WTC11 (cell line): ENCODE results near the gene ANKRD28. TPM values are rescaled to one million over a fixed set of nuclear protein-coding genes. Genes with fewer than 3 reads are reported as not detected.
A peak's percentile ranks its signal among the peaks of the same experiment; 100 is the strongest.

Experiments
- ATAC-seq: fragments of 200-7000 bp; cut with Tn5 transposase; 2 replicates; pipeline ENCODE4 v1.10.0; 2021; ENCODE audit warnings: mild to moderate bottlenecking, moderate library complexity
- CTCF ChIA-PET: fragments of 300-600 bp; sonication (Branson Sonifier 250); formaldehyde crosslinking; loops from one replicate; lab custom pipeline; 2021; ENCODE audit warnings: antibody characterized with exemption; lab: Charles Lee
- POLR2A ChIA-PET: fragments of 350-600 bp; sonication (Branson Sonifier 250); formaldehyde crosslinking; loops from one replicate; lab custom pipeline; 2021; ENCODE audit warnings: antibody characterized with exemption; lab: Charles Lee
- DNase-seq: peaks from one replicate; pipeline ENCODE4 v3.0.0; 2021; ENCODE audit warnings: low spot score
- H3K27ac Mint-ChIP-seq: 2 replicates; pipeline ENCODE4 v1.8.0; 2021; ENCODE audit warnings: mixed read lengths
- H3K27me3 Mint-ChIP-seq: 2 replicates; pipeline ENCODE4 v1.8.0; 2021; ENCODE audit warnings: low read depth, mild to moderate bottlenecking, moderate library complexity, mixed read lengths
- H3K36me3 Mint-ChIP-seq: 2 replicates; pipeline ENCODE4 v1.8.0; 2021; ENCODE audit warnings: mixed read lengths
- H3K4me1 Mint-ChIP-seq: 2 replicates; pipeline ENCODE4 v1.8.0; 2022; ENCODE audit warnings: mixed read lengths
- H3K4me3 Mint-ChIP-seq: 2 replicates; pipeline ENCODE4 v1.8.0; 2021; ENCODE audit warnings: mild to moderate bottlenecking, moderate library complexity, mixed read lengths
- H3K9me3 Mint-ChIP-seq: 2 replicates; pipeline ENCODE4 v1.8.0; 2021; ENCODE audit warnings: mixed read lengths
- ATF1 ChIP-seq: sonication (generic); formaldehyde crosslinking; IDR thresholded peaks from 2 replicates; pipeline ENCODE4 v1.8.1; 2023; ENCODE audit warnings: mild to moderate bottlenecking, moderate library complexity, missing genetic modification reagents
- CDX4 ChIP-seq: fragments of 250-450 bp; sonication (Bioruptor Pico); IDR thresholded peaks from 2 replicates; pipeline ENCODE4 v1.9.0; 2021; ENCODE audit warnings: moderate library complexity, mild to moderate bottlenecking, inconsistent platforms, borderline replicate concordance
- CREB1 ChIP-seq: sonication (generic); formaldehyde crosslinking; IDR thresholded peaks from 2 replicates; pipeline ENCODE4 v1.8.0; 2023; ENCODE audit warnings: mild to moderate bottlenecking, missing genetic modification reagents
- GABPB1 ChIP-seq: sonication (generic); formaldehyde crosslinking; IDR thresholded peaks from 2 replicates; pipeline ENCODE4 v1.8.1; 2023; ENCODE audit warnings: mild to moderate bottlenecking, missing genetic modification reagents
- HMGXB4 ChIP-seq: sonication (generic); formaldehyde crosslinking; IDR thresholded peaks from 2 replicates; pipeline ENCODE4 v1.8.1; 2023; ENCODE audit warnings: mild to moderate bottlenecking, moderate library complexity, missing genetic modification reagents
- IRF2 ChIP-seq: sonication (generic); formaldehyde crosslinking; IDR thresholded peaks from 2 replicates; pipeline ENCODE4 v1.8.0; 2022; ENCODE audit warnings: low read depth, missing genetic modification reagents, borderline replicate concordance
- OVOL2 ChIP-seq: fragments of 250-450 bp; sonication (Bioruptor Pico); IDR thresholded peaks from 2 replicates; pipeline ENCODE4 v1.9.0; 2021; ENCODE audit warnings: mild to moderate bottlenecking, borderline replicate concordance
- PREB ChIP-seq: sonication (generic); formaldehyde crosslinking; IDR thresholded peaks from 2 replicates; pipeline ENCODE4 v1.8.1; 2022; ENCODE audit warnings: mild to moderate bottlenecking, missing genetic modification reagents, moderate library complexity, borderline replicate concordance
- SOX15 ChIP-seq: fragments of 250-450 bp; sonication (Bioruptor Pico); IDR thresholded peaks from 2 replicates; pipeline ENCODE4 v1.9.0; 2021; ENCODE audit warnings: mild to moderate bottlenecking
- USF1 ChIP-seq: sonication (generic); formaldehyde crosslinking; IDR thresholded peaks from 2 replicates; pipeline ENCODE4 v1.8.0; 2022; ENCODE audit warnings: mild to moderate bottlenecking, missing genetic modification reagents
- ZBTB21 ChIP-seq: sonication (generic); formaldehyde crosslinking; IDR thresholded peaks from 2 replicates; pipeline ENCODE4 v1.8.1; 2023; ENCODE audit warnings: mild to moderate bottlenecking, missing genetic modification reagents, borderline replicate concordance
- ZMAT4 ChIP-seq: fragments of 250-450 bp; sonication (Bioruptor Pico); IDR thresholded peaks from 2 replicates; pipeline ENCODE4 v1.9.0; 2021; ENCODE audit warnings: mild to moderate bottlenecking
- ZNF138 ChIP-seq: sonication (generic); formaldehyde crosslinking; conservative IDR thresholded peaks from 2 replicates; pipeline ENCODE4 v1.8.1; 2022; ENCODE audit warnings: mild to moderate bottlenecking, moderate library complexity, missing genetic modification reagents
- ZNF219 ChIP-seq: sonication (generic); formaldehyde crosslinking; IDR thresholded peaks from 2 replicates; pipeline ENCODE4 v1.8.0; 2023; ENCODE audit warnings: missing genetic modification reagents, mild to moderate bottlenecking, borderline replicate concordance
- ZNF317 ChIP-seq: sonication (generic); formaldehyde crosslinking; IDR thresholded peaks from 2 replicates; pipeline ENCODE4 v1.8.1; 2023; ENCODE audit warnings: low read depth, mild to moderate bottlenecking, moderate library complexity, missing genetic modification reagents, borderline replicate concordance
- total RNA-seq: library from RNA; stranded (reverse); gene quantifications from 3 replicates; pipeline ENCODE4 v1.2.3, GENCODE V29; 2021
- TF ChIP-seq, protein P1 (sequence below): fragments of 250-450 bp; sonication (Bioruptor Pico); IDR thresholded peaks from 2 replicates; pipeline ENCODE4 v1.8.0; 2021; ENCODE audit warnings: mild to moderate bottlenecking
- TF ChIP-seq, protein P2 (sequence below): fragments of 250-450 bp; sonication (Bioruptor Pico); conservative IDR thresholded peaks from 2 replicates; pipeline ENCODE4 v1.9.0; 2021; ENCODE audit warnings: mild to moderate bottlenecking
- TF ChIP-seq, protein P3 (sequence below): sonication (generic); formaldehyde crosslinking; IDR thresholded peaks from 2 replicates; pipeline ENCODE4 v1.8.1; 2022; ENCODE audit warnings: mild to moderate bottlenecking, moderate library complexity, missing genetic modification reagents

Gene ANKRD28
- total RNA-seq, 1 experiment from 2014 or later, result 51.6 TPM

- H3K4me1 Mint-ChIP-seq, result peaks cover 43% of the 10 kb centered on the region
- no peak for DNase-seq
- no peaks in the 10 kb centered on the region for H3K9me3 Mint-ChIP-seq
- CTCF ChIA-PET, result interaction anchor here (0.6 to 2.4 kb wide), 16 partner anchors 8 to 1519 kb away, joined by 3 to 7 read pairs (median 4); no protein-coding TSS in a partner anchor
- peaks cover 4% of the 10 kb centered on the region for H3K36me3 Mint-ChIP-seq
- POLR2A ChIA-PET, result no interaction called here
- no peak for TF ChIP-seq USF1
- TF ChIP-seq, protein P1, sequence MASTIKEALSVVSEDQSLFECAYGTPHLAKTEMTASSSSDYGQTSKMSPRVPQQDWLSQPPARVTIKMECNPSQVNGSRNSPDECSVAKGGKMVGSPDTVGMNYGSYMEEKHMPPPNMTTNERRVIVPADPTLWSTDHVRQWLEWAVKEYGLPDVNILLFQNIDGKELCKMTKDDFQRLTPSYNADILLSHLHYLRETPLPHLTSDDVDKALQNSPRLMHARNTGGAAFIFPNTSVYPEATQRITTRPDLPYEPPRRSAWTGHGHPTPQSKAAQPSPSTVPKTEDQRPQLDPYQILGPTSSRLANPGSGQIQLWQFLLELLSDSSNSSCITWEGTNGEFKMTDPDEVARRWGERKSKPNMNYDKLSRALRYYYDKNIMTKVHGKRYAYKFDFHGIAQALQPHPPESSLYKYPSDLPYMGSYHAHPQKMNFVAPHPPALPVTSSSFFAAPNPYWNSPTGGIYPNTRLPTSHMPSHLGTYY (CRISPR knock-in tag), result no peak
- TF ChIP-seq SOX15 (CRISPR knock-in tag), result no peak
- TF ChIP-seq, protein P2, sequence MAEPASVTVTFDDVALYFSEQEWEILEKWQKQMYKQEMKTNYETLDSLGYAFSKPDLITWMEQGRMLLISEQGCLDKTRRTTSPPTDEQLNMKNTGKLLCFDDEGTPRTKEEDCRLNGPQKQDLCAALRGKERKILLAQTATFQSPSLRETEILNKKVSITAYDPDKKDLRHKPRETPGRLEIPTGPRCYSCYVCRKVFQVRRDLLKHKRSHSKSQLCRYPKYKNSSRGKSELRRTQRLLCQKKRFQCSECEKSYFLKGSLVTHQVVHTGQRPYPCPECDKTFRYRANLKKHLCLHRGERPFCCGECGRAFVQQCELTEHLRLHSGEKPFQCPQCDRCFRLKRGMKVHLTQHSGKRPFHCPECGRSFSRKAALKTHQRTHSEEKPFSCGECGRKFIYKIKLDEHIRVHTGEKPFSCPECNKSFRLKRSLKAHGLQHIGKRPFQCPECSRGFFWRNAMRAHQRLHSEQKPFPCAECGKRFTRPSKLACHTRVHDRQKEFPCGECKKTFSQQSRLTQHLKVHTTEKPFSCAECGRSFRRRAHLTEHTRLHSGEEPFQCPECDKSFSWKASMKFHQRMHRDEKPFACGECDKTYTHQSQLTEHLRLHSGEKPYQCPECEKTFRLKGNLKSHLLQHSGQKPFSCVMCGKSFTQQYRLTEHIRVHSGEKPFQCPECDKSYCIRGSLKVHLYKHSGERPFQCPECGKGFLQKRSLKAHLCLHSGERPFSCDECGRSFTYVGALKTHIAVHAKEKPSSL (CRISPR knock-in tag), result no peak
- TF ChIP-seq GABPB1 (CRISPR knock-in tag), result no peak
- no peak for TF ChIP-seq ATF1 (CRISPR knock-in tag)
- no peak for TF ChIP-seq IRF2 (CRISPR knock-in tag)
- no peak for TF ChIP-seq HMGXB4 (CRISPR knock-in tag)
- no peak for TF ChIP-seq ZNF219
- no peak for TF ChIP-seq ZNF317 (CRISPR knock-in tag)
- no peak for TF ChIP-seq ZNF138 (CRISPR knock-in tag)
- TF ChIP-seq OVOL2 (CRISPR knock-in tag), result no peak
- no peak for TF ChIP-seq CREB1 (CRISPR knock-in tag)
- no peak for TF ChIP-seq PREB (CRISPR knock-in tag)
- TF ChIP-seq, protein P3, sequence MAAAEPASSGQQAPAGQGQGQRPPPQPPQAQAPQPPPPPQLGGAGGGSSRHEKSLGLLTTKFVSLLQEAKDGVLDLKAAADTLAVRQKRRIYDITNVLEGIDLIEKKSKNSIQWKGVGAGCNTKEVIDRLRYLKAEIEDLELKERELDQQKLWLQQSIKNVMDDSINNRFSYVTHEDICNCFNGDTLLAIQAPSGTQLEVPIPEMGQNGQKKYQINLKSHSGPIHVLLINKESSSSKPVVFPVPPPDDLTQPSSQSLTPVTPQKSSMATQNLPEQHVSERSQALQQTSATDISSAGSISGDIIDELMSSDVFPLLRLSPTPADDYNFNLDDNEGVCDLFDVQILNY (CRISPR knock-in tag), result no peak
- TF ChIP-seq CDX4 (CRISPR knock-in tag), result no peak
- no peak for TF ChIP-seq ZMAT4 (CRISPR knock-in tag)
- TF ChIP-seq ZBTB21, result no peak
- TF ChIP-seq, all 79 proteins: peak for 0
- Mint-ChIP-seq H3K27me3 (no peaks in the 10 kb centered on the region), H3K4me3 (peak overlapping the region; percentile 48), H3K27ac (peak overlapping the region; percentile 97)
- peak; percentile 64 for ATAC-seq
Observed at GRCh38 chr3:15796771-15797641, 773 bp downstream of the ANKRD28 start.
